Measurements from ENCODE around the gene KRT17.

KRT17 gene

GRCh38 chr17:41624208-41625101 is at the start of gene KRT17:
TSS of gene KRT17 (minus strand) at chr17:41624575. CDS start at chr17:41624509, 66 bp downstream.
- no peak for DNase-seq (ENCODE audit: low read depth)

GRCh38 chr17:41672153-41672552 is 47.8 kb upstream of the KRT17 start:
- DNase-seq (ENCODE audit: low read depth) = no peak

GRCh38 chr17:41667280-41668041 is 43.1 kb upstream of the KRT17 start:
- DNase-seq (ENCODE audit: low read depth) = no peak

- peak; percentile 78 for DNase-seq (ENCODE audit: low read depth)
Measured at GRCh38 chr17:41666708-41667279, 42.4 kb upstream of the KRT17 start.

GRCh38 chr17:41666237-41666641 is 41.9 kb upstream of the KRT17 start:
- DNase-seq (ENCODE audit: low read depth) = peak; percentile 62

GRCh38 chr17:41665566-41666236 is 41.3 kb upstream of the KRT17 start:
- peak; percentile 83 for DNase-seq (ENCODE audit: low read depth)

GRCh38 chr17:41664587-41665565 is 40.5 kb upstream of the KRT17 start:
- no peak for DNase-seq (ENCODE audit: low read depth)

GRCh38 chr17:41664172-41664457 is 39.7 kb upstream of the KRT17 start:
- no peak for DNase-seq (ENCODE audit: low read depth)

GRCh38 chr17:41663451-41664171 is 39.2 kb upstream of the KRT17 start:
- DNase-seq (ENCODE audit: low read depth) = no peak

GRCh38 chr17:41660221-41660711 is 35.9 kb upstream of the KRT17 start:
- DNase-seq (ENCODE audit: low read depth) = no peak

- no peak for DNase-seq (ENCODE audit: low read depth)
Measured at GRCh38 chr17:41659427-41660212, 35.2 kb upstream of the KRT17 start.

GRCh38 chr17:41658846-41659245 is 34.5 kb upstream of the KRT17 start:
- DNase-seq (ENCODE audit: low read depth) = no peak

GRCh38 chr17:41657936-41658335 is 33.6 kb upstream of the KRT17 start:
- DNase-seq (ENCODE audit: low read depth) = no peak

- DNase-seq (ENCODE audit: low read depth) = no peak
Measured at GRCh38 chr17:41657176-41657754, 32.9 kb upstream of the KRT17 start.

GRCh38 chr17:41656249-41657023 is 32.1 kb upstream of the KRT17 start:
- DNase-seq (ENCODE audit: low read depth) = no peak

- no peak for DNase-seq (ENCODE audit: low read depth)
Measured at GRCh38 chr17:41655611-41656111, 31.3 kb upstream of the KRT17 start.

GRCh38 chr17:41654678-41655607 is 30.6 kb upstream of the KRT17 start:
- DNase-seq (ENCODE audit: low read depth) = no peak

All from activated T-helper 9 cell treated with anti-CD3 and anti-CD28 coated beads, Interleukin-2, amount 50 U/mL, for 16 hours (primary cell).